ENCODE measurements around the gene DCTPP1.

The DCTPP1 gene

GRCh38 chr16:30437511-30438046 lies 7.7 kb upstream of the DCTPP1 start:
- no peaks in the 10 kb centered on the region for H3K27me3 ChIP-seq (replicated peaks; ENCODE audit: control insufficient read depth, insufficient read depth, low read length, poor library complexity, severe bottlenecking)
- no peak for DNase-seq
- H3K4me3 ChIP-seq (ENCODE audit: insufficient read depth, low read depth, low read length, poor library complexity, severe bottlenecking): no peak overlapping the region
- no peak overlapping the region for H3K27ac ChIP-seq (ENCODE audit: insufficient read depth, low read length, poor library complexity, severe bottlenecking)
- no peaks in the 10 kb centered on the region for H3K9me3 ChIP-seq (ENCODE audit: control insufficient read depth, low read length)
- H3K36me3 ChIP-seq (ENCODE audit: control insufficient read depth, insufficient read depth, low read length): no peaks in the 10 kb centered on the region
- H3K4me1 ChIP-seq (ENCODE audit: control insufficient read depth, insufficient read depth, low read length, poor library complexity, severe bottlenecking): no peaks in the 10 kb centered on the region

- Histone ChIP-seq H3K4me3 (ENCODE audit: insufficient read depth, low read depth, low read length, poor library complexity, severe bottlenecking) (no peak overlapping the region), H3K27ac (ENCODE audit: insufficient read depth, low read length, poor library complexity, severe bottlenecking) (no peak overlapping the region), H3K9me3 (ENCODE audit: control insufficient read depth, low read length) (no peaks in the 10 kb centered on the region), H3K4me1 (ENCODE audit: control insufficient read depth, insufficient read depth, low read length, poor library complexity, severe bottlenecking) (peaks cover 7% of the 10 kb centered on the region), H3K36me3 (ENCODE audit: control insufficient read depth, insufficient read depth, low read length) (no peaks in the 10 kb centered on the region), H3K27me3 (replicated peaks; ENCODE audit: control insufficient read depth, insufficient read depth, low read length, poor library complexity, severe bottlenecking) (no peaks in the 10 kb centered on the region)
- DNase-seq: no peak
Observed at GRCh38 chr16:30434852-30435251, 5.0 kb upstream of the DCTPP1 start.

- H3K27ac ChIP-seq (ENCODE audit: insufficient read depth, low read length, poor library complexity, severe bottlenecking): peak overlapping the region; percentile 54
- no peaks in the 10 kb centered on the region for H3K27me3 ChIP-seq (replicated peaks; ENCODE audit: control insufficient read depth, insufficient read depth, low read length, poor library complexity, severe bottlenecking)
- peaks cover 7% of the 10 kb centered on the region for H3K4me1 ChIP-seq (ENCODE audit: control insufficient read depth, insufficient read depth, low read length, poor library complexity, severe bottlenecking)
- no peaks in the 10 kb centered on the region for H3K36me3 ChIP-seq (ENCODE audit: control insufficient read depth, insufficient read depth, low read length)
- DNase-seq: peak in 1 of 3 donors; percentile 11
- H3K9me3 ChIP-seq (ENCODE audit: control insufficient read depth, low read length): no peaks in the 10 kb centered on the region
- H3K4me3 ChIP-seq (ENCODE audit: insufficient read depth, low read depth, low read length, poor library complexity, severe bottlenecking): no peak overlapping the region
Observed at GRCh38 chr16:30430428-30430970, 669 bp upstream of the DCTPP1 start.

GRCh38 chr16:30429418-30429677 lies 482 bp downstream of the DCTPP1 start:
- no peak for DNase-seq
- Histone ChIP-seq H3K27me3 (replicated peaks; ENCODE audit: control insufficient read depth, insufficient read depth, low read length, poor library complexity, severe bottlenecking) (no peaks in the 10 kb centered on the region), H3K4me1 (ENCODE audit: control insufficient read depth, insufficient read depth, low read length, poor library complexity, severe bottlenecking) (peaks cover 7% of the 10 kb centered on the region), H3K36me3 (ENCODE audit: control insufficient read depth, insufficient read depth, low read length) (peaks cover 4% of the 10 kb centered on the region), H3K27ac (ENCODE audit: insufficient read depth, low read length, poor library complexity, severe bottlenecking) (peak overlapping the region; percentile 71), H3K4me3 (ENCODE audit: insufficient read depth, low read depth, low read length, poor library complexity, severe bottlenecking) (peak overlapping the region; percentile 64), H3K9me3 (ENCODE audit: control insufficient read depth, low read length) (no peaks in the 10 kb centered on the region)

GRCh38 chr16:30428055-30428454 lies 1.8 kb downstream of the DCTPP1 start:
- Histone ChIP-seq H3K9me3 (ENCODE audit: control insufficient read depth, low read length) (no peaks in the 10 kb centered on the region), H3K4me1 (ENCODE audit: control insufficient read depth, insufficient read depth, low read length, poor library complexity, severe bottlenecking) (peaks cover 7% of the 10 kb centered on the region), H3K36me3 (ENCODE audit: control insufficient read depth, insufficient read depth, low read length) (peaks cover 15% of the 10 kb centered on the region), H3K4me3 (ENCODE audit: insufficient read depth, low read depth, low read length, poor library complexity, severe bottlenecking) (no peak overlapping the region), H3K27me3 (replicated peaks; ENCODE audit: control insufficient read depth, insufficient read depth, low read length, poor library complexity, severe bottlenecking) (no peaks in the 10 kb centered on the region), H3K27ac (ENCODE audit: insufficient read depth, low read length, poor library complexity, severe bottlenecking) (no peak overlapping the region)
- no peak for DNase-seq

GRCh38 chr16:30421010-30421409 lies 8.8 kb downstream of the DCTPP1 start:
- no peak for DNase-seq
- Histone ChIP-seq H3K4me1 (ENCODE audit: control insufficient read depth, insufficient read depth, low read length, poor library complexity, severe bottlenecking) (peaks cover 10% of the 10 kb centered on the region), H3K9me3 (ENCODE audit: control insufficient read depth, low read length) (no peaks in the 10 kb centered on the region), H3K27me3 (replicated peaks; ENCODE audit: control insufficient read depth, insufficient read depth, low read length, poor library complexity, severe bottlenecking) (no peaks in the 10 kb centered on the region), H3K36me3 (ENCODE audit: control insufficient read depth, insufficient read depth, low read length) (peaks cover 22% of the 10 kb centered on the region), H3K27ac (ENCODE audit: insufficient read depth, low read length, poor library complexity, severe bottlenecking) (no peak overlapping the region), H3K4me3 (ENCODE audit: insufficient read depth, low read depth, low read length, poor library complexity, severe bottlenecking) (no peak overlapping the region)

GRCh38 chr16:30418350-30419181 lies 11.3 kb downstream of the DCTPP1 start:
- peaks cover 10% of the 10 kb centered on the region for H3K4me1 ChIP-seq (ENCODE audit: control insufficient read depth, insufficient read depth, low read length, poor library complexity, severe bottlenecking)
- H3K4me3 ChIP-seq (ENCODE audit: insufficient read depth, low read depth, low read length, poor library complexity, severe bottlenecking): peak overlapping the region; percentile 78
- H3K9me3 ChIP-seq (ENCODE audit: control insufficient read depth, low read length): no peaks in the 10 kb centered on the region
- peak overlapping the region; percentile 68 for H3K27ac ChIP-seq (ENCODE audit: insufficient read depth, low read length, poor library complexity, severe bottlenecking)
- no peaks in the 10 kb centered on the region for H3K27me3 ChIP-seq (replicated peaks; ENCODE audit: control insufficient read depth, insufficient read depth, low read length, poor library complexity, severe bottlenecking)
- DNase-seq: no peak
- peaks cover 10% of the 10 kb centered on the region for H3K36me3 ChIP-seq (ENCODE audit: control insufficient read depth, insufficient read depth, low read length)

GRCh38 chr16:30417529-30418349 lies 12.1 kb downstream of the DCTPP1 start:
- Histone ChIP-seq H3K36me3 (ENCODE audit: control insufficient read depth, insufficient read depth, low read length) (peaks cover 6% of the 10 kb centered on the region), H3K4me1 (ENCODE audit: control insufficient read depth, insufficient read depth, low read length, poor library complexity, severe bottlenecking) (peaks cover 10% of the 10 kb centered on the region), H3K27me3 (replicated peaks; ENCODE audit: control insufficient read depth, insufficient read depth, low read length, poor library complexity, severe bottlenecking) (no peaks in the 10 kb centered on the region), H3K9me3 (ENCODE audit: control insufficient read depth, low read length) (no peaks in the 10 kb centered on the region), H3K27ac (ENCODE audit: insufficient read depth, low read length, poor library complexity, severe bottlenecking) (peak overlapping the region; percentile 68), H3K4me3 (ENCODE audit: insufficient read depth, low read depth, low read length, poor library complexity, severe bottlenecking) (peak overlapping the region; percentile 78)
- peak; percentile 75 to 82 (median 79) for DNase-seq

- Histone ChIP-seq H3K27ac (ENCODE audit: insufficient read depth, low read length, poor library complexity, severe bottlenecking) (peak overlapping the region; percentile 68), H3K9me3 (ENCODE audit: control insufficient read depth, low read length) (no peaks in the 10 kb centered on the region), H3K4me1 (ENCODE audit: control insufficient read depth, insufficient read depth, low read length, poor library complexity, severe bottlenecking) (peaks cover 10% of the 10 kb centered on the region), H3K4me3 (ENCODE audit: insufficient read depth, low read depth, low read length, poor library complexity, severe bottlenecking) (peak overlapping the region; percentile 78), H3K36me3 (ENCODE audit: control insufficient read depth, insufficient read depth, low read length) (peaks cover 4% of the 10 kb centered on the region), H3K27me3 (replicated peaks; ENCODE audit: control insufficient read depth, insufficient read depth, low read length, poor library complexity, severe bottlenecking) (no peaks in the 10 kb centered on the region)
- DNase-seq: no peak
Observed at GRCh38 chr16:30416624-30417528, 13.0 kb downstream of the DCTPP1 start.

Measured in effector memory CD4-positive, alpha-beta T cell (primary cell).